ENCODE data around the gene TAPBPL. TPM values are rescaled to one million over a fixed set of nuclear protein-coding genes. Genes with fewer than 3 reads are reported as not detected.
"Not testable (repeated sequence)": the region's sequence is repeated elsewhere in the genome, so short reads cannot be mapped to it uniquely, and the experiment has no call there.

TAPBPL gene
- total and polyA plus RNA-seq, 2 of the 13 experiments (the other 11 are each of a cell fraction or from before 2014, with no cell fraction given): 10.0 to 14.5 TPM

DNA sequence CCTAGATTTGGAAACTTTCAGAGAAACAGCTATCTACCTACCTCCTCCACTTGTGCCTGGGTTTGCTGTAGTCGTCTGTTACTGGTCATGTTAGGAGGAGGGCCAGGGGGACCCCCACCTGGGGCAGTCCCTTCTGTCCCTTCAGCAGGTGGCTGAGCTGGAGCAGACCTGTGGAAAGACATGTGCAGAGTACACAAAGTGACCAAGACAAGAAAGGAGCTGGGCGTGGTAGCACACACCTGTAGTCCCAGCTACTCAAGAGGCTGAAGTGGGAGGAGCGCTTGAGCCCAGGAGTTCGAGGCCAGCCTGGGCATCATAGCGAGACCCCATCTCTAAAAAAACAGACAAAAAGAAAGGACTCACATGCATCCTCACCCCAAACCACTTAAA is 14.3 kb downstream of the TAPBPL start:
- in situ Hi-C loops (cut with HindIII; ENCODE audit: extremely low pct_ligation_motif_present, low pct_unique_long_range_greater_than_20kb): loop anchor here (25.0 kb wide), 1 partner anchor 404 kb away; no protein-coding TSS in a partner anchor

DNA sequence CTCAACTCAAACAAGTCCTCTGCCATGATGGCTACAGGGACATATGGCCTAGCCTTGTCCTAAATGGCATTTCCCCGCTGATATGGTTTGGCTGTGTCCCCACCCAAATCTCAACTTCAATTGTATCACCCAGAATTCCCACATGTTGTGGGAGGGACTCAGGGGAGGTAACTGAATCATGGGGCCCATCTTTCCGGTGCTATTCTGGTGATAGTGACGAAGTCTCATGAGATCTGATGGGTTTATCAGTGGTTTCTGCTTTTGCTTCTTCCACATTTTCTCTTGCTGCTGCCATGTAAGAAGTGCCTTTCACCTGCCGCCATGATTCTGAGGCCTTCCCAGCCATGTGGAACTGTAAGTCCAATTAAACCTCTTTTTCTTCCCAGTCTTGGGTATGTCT is 14.9 kb downstream of the TAPBPL start:
- H3K27me3 ChIP-seq (ENCODE audit: control insufficient read depth in 1 of 2, insufficient read depth in 2 of 2, low read length in 2 of 2); H3K4me2 ChIP-seq (ENCODE audit: low read depth, low read length); H3K79me2 ChIP-seq (ENCODE audit: insufficient read depth, low read length); CTCF ChIA-PET (ENCODE audit: low intra/inter-chr PET ratio, low total read pairs); DNase-seq (ENCODE audit: low spot score); H3K9me3 ChIP-seq (ENCODE audit: low read length); H3K27ac ChIP-seq (ENCODE audit: extremely low read length, insufficient read depth, low read length); ATAC-seq; H3K9ac ChIP-seq (ENCODE audit: insufficient read depth, low read depth, low read length); H4K20me1 ChIP-seq (ENCODE audit: insufficient read depth, low read length); BruUV-seq (replicated peaks); FAIRE-seq; H2AFZ ChIP-seq (ENCODE audit: low read length); H3K4me3 ChIP-seq (replicated peaks in 1 of 3; ENCODE audit: insufficient read depth in 1 of 3, low read depth in 2 of 3, low read length in 3 of 3): not testable (repeated sequence)
- intact Hi-C loops (cut with micrococcal nuclease; ENCODE audit: unreplicated experiment) (loop anchor here (10.0 kb wide), 1 partner anchor 132 kb away; no protein-coding TSS in a partner anchor), in situ Hi-C loops (cut with HindIII; ENCODE audit: extremely low pct_ligation_motif_present, low pct_unique_long_range_greater_than_20kb) (loop anchor here (25.0 kb wide), 1 partner anchor 404 kb away; no protein-coding TSS in a partner anchor)
- POLR2A ChIA-PET: interaction anchor here (1.6 kb wide), 1 partner anchor 65 kb away, joined by 3 read pairs; no protein-coding TSS in a partner anchor
- 93% methylated on average over 3 of the region's 4 CpGs for WGBS (ENCODE audit: low lambda C conversion rate)
- Histone ChIP-seq H3K4me1 (ENCODE audit: insufficient read depth, low read length) (peaks cover 37% of the 10 kb centered on the region), H3K36me3 (replicated peaks in 1 of 2; ENCODE audit: control insufficient read depth in 1 of 2, insufficient read depth in 2 of 2, low read length in 2 of 2) (peaks cover 15 to 24% of the 10 kb centered on the region in 2 experiments; a peak in 4 of 5 replicates)

More for the DNA sequence above, 14.3 kb downstream of the TAPBPL start:
- Histone ChIP-seq H4K20me1 (ENCODE audit: insufficient read depth, low read length) (no peaks in the 10 kb centered on the region), H3K9me3 (ENCODE audit: low read length) (no peaks in the 10 kb centered on the region), H3K27me3 (ENCODE audit: control insufficient read depth in 1 of 2, insufficient read depth in 2 of 2, low read length in 2 of 2) (no peaks in the 10 kb centered on the region), H3K9ac (ENCODE audit: insufficient read depth, low read depth, low read length) (no peak overlapping the region), H2AFZ (ENCODE audit: low read length) (no peak overlapping the region), H3K79me2 (ENCODE audit: insufficient read depth, low read length) (no peaks in the 10 kb centered on the region), H3K4me3 (replicated peaks in 1 of 3; ENCODE audit: insufficient read depth in 1 of 3, low read depth in 2 of 3, low read length in 3 of 3) (no peak overlapping the region), H3K36me3 (replicated peaks in 1 of 2; ENCODE audit: control insufficient read depth in 1 of 2, insufficient read depth in 2 of 2, low read length in 2 of 2) (peaks cover 18 to 26% of the 10 kb centered on the region in 2 experiments), H3K4me2 (ENCODE audit: low read depth, low read length) (no peak overlapping the region), H3K4me1 (ENCODE audit: insufficient read depth, low read length) (peaks cover 31% of the 10 kb centered on the region), H3K27ac (ENCODE audit: extremely low read length, insufficient read depth, low read length) (no peak overlapping the region)
- CTCF ChIA-PET (ENCODE audit: low intra/inter-chr PET ratio, low total read pairs): interaction anchor here (1.6 to 1.7 kb wide), 2 partner anchors 42 to 143 kb away, joined by 6 to 29 read pairs; no protein-coding TSS in a partner anchor
- no peak for TF ChIP-seq RORA (CRISPR knock-in tag; IDR thresholded peaks at IDR 0.05)
- TF ChIP-seq, protein P1, sequence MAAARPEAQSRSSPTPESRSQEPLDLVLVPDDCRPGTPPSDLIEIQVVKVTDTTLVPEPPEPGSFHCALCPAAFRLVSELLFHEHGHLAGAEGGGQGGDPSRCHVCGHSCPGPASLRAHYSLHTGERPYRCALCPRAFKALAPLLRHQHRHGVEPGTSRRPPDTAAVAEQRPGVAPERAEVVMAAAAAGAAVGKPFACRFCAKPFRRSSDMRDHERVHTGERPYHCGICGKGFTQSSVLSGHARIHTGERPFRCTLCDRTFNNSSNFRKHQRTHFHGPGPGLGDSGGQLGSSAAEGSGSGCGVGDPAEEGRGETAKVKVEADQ (CRISPR knock-in tag; IDR thresholded peaks at IDR 0.05; ENCODE audit: borderline replicate concordance): no peak
- no peak for TF ChIP-seq EP300 (IDR thresholded peaks at IDR 0.05; ENCODE audit: low read depth in 2 of 2, low read length in 2 of 2)
- TF ChIP-seq EP300 (CRISPR knock-in tag; IDR thresholded peaks at IDR 0.05; ENCODE audit: borderline replicate concordance): no peak
- DNase-seq (ENCODE audit: low spot score) (no peak), FAIRE-seq (no peak), ATAC-seq (no peak)
- 97% methylated on average over 5 of the region's 5 CpGs for WGBS (ENCODE audit: low lambda C conversion rate)
- no TSS peak for BruUV-seq (replicated peaks)
- intact Hi-C loops (cut with micrococcal nuclease; ENCODE audit: unreplicated experiment): loop anchor here (10.0 kb wide), 1 partner anchor 131 kb away; no protein-coding TSS in a partner anchor
- POLR2A ChIA-PET: interaction anchor here (1.0 to 1.6 kb wide), 4 partner anchors 27 to 144 kb away, joined by 3 read pairs; partner anchors contain the start of gene MRPL51

DNA sequence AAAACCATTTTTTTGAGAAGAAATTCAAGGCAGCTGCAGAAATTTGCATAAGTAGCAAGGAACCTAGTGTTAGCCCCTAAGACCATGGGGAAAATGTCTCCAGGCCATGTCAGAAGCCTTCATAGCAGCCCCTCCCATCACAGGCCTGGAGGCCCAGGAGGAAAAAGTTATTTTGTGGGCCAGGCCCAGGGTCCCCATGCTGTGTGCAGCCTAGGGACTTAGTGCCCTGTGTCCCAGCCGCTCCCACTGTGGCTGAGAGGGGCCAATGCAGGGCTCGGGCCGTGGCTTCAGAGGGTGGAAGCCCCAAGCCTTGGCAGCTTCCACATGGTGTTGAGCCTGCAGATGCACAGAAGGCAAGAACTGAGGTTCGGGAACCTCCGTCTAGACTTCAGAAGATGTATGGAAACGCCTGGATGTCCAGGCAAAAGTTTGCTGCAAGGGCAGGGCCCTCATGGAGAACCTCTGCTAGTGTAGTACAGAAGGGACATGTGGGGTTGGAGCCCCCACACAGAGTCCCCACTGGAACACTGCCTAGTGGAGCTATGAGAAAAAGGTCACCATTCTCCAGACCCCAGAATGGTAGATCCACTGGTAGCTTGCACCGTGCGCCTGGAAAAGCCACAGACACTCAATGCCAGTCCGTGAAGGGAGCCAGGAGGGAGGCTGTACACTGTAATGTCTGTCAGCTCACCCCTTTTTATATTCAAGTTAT is 15.9 kb downstream of the TAPBPL start:
- H3K36me3 ChIP-seq (replicated peaks in 1 of 2; ENCODE audit: control insufficient read depth in 1 of 2, insufficient read depth in 2 of 2, low read length in 2 of 2): peaks cover 9 to 14% of the 10 kb centered on the region in 2 experiments; a peak in 4 of 5 replicates
- FAIRE-seq; H3K27me3 ChIP-seq (ENCODE audit: control insufficient read depth in 1 of 2, insufficient read depth in 2 of 2, low read length in 2 of 2); H4K20me1 ChIP-seq (ENCODE audit: insufficient read depth, low read length); H2AFZ ChIP-seq (ENCODE audit: low read length); H3K9ac ChIP-seq (ENCODE audit: insufficient read depth, low read depth, low read length); H3K9me3 ChIP-seq (ENCODE audit: low read length); H3K4me3 ChIP-seq (replicated peaks in 1 of 3; ENCODE audit: insufficient read depth in 1 of 3, low read depth in 2 of 3, low read length in 3 of 3); H3K27ac ChIP-seq (ENCODE audit: extremely low read length, insufficient read depth, low read length); BruUV-seq (replicated peaks); H3K79me2 ChIP-seq (ENCODE audit: insufficient read depth, low read length); CTCF ChIA-PET (ENCODE audit: low intra/inter-chr PET ratio, low total read pairs); DNase-seq (ENCODE audit: low spot score); ATAC-seq: not testable (repeated sequence)
- POLR2A ChIA-PET: interaction anchor here (1.2 to 4.2 kb wide), 2 partner anchors 16 to 25 kb away, joined by 4 to 68 read pairs; partner anchors contain the start of genes MRPL51 and TAPBPL
- intact Hi-C loops (cut with micrococcal nuclease; ENCODE audit: unreplicated experiment) (loop anchor here (10.0 kb wide), 1 partner anchor 133 kb away; no protein-coding TSS in a partner anchor), in situ Hi-C loops (cut with HindIII; ENCODE audit: extremely low pct_ligation_motif_present, low pct_unique_long_range_greater_than_20kb) (loop anchor here (25.0 kb wide), 1 partner anchor 405 kb away; no protein-coding TSS in a partner anchor)
- peaks cover 41% of the 10 kb centered on the region for H3K4me1 ChIP-seq (ENCODE audit: insufficient read depth, low read length)
- peak overlapping the region; percentile 8; the same call in 1 of the 2 replicates for H3K4me2 ChIP-seq (ENCODE audit: low read depth, low read length)
- 89% methylated on average over 7 of the region's 9 CpGs for WGBS (ENCODE audit: low lambda C conversion rate)

All from HepG2 (cell line).